Measurements from ENCODE around the gene TLE3. TPM values are rescaled to one million over a fixed set of nuclear protein-coding genes. Genes with fewer than 3 reads are reported as not detected.

Gene TLE3
- total and polyA plus RNA-seq, 8 donors, result 12.5 to 37.2 (median 18.9) TPM

DNA sequence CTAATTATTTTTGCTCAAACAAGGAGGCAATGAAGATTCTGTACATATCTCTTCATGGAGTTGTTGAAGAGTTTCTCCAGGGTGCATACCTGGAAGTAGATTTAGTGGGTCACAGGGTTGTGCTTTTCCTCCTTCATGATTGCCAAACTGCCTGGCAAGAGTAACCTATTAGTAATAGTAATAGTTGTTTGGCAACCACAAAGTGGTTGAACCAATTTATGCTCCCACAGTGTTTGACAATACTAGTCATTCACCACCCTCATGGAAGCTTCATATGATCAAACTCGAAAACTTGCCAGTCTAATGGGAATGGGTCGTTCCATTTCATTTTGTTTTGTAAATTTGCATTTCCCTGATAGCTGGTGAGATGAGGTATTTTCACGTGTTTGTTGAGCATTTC lies 57.8 kb downstream of the TLE3 start:
- Histone ChIP-seq H3K4me3 (no peak overlapping the region), H3K4me1 (no peaks in the 10 kb centered on the region), H3K27me3 (no peaks in the 10 kb centered on the region), H3K9me3 (no peaks in the 10 kb centered on the region), H3K27ac (no peak overlapping the region), H3K36me3 (no peaks in the 10 kb centered on the region)
- ATAC-seq, result no peak
- WGBS, 2 donors, result 64 to 77% methylated on average over 3 of the region's 3 CpGs
- DNase-seq, result no peak
- no peak for TF ChIP-seq CTCF (IDR thresholded peaks at IDR 0.05)
- intact Hi-C loops (cut with DNase I), result no loop called here
- no peak for FAIRE-seq

DNA sequence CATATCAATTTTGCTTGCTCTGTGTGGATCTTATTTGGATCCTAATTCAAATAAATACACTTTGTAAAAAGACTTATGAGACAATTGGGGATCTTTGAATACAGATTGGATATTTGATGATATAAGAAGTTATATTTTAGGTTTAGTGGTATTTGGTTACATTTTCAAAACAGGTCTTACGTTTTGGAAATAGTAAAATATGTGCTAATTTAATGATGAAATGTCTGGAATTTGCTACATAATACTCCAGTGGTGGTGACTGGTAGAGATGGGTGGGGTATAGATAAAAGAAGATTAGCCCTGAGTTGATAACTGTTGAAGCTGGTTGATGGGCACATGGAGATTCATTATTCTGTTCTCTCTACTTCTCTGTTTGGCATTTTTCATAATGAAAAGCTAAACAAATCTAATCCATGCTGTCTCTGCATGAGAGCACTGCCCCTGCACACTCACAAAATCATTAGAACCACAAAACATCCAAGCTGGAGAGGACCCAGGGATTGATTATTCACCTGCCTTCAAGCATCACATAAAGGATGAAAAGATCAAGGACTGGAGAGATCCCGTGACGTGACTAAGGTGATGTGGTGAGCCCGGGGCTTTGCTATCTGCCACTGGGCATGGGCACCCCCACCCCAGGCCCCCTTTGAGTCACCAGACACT lies 58.9 kb downstream of the TLE3 start:
- TF ChIP-seq CTCF (IDR thresholded peaks at IDR 0.05), result no peak

GRCh38 chr15:70037292-70037640 lies 60.5 kb downstream of the TLE3 start:
- H3K36me3 ChIP-seq, result no peaks in the 10 kb centered on the region
- DNase-seq (no peak), ATAC-seq (no peak), FAIRE-seq (no peak)
- TF ChIP-seq CTCF (IDR thresholded peaks at IDR 0.05), result no peak
- H3K9me3 ChIP-seq, result no peaks in the 10 kb centered on the region
- H3K27ac ChIP-seq, result no peak overlapping the region
- no peaks in the 10 kb centered on the region for H3K4me1 ChIP-seq
- WGBS, 2 donors, result 87 to 95% methylated on average over 2 of the region's 2 CpGs
- no peaks in the 10 kb centered on the region for H3K27me3 ChIP-seq
- intact Hi-C loops (cut with DNase I), result no loop called here
- H3K4me3 ChIP-seq, result no peak overlapping the region

More for the DNA sequence above, 58.9 kb downstream of the TLE3 start:
- peak in 1 of 6 donors; percentile 22 for DNase-seq
- no peak overlapping the region for H3K27ac ChIP-seq
- no peak overlapping the region for H3K4me3 ChIP-seq
- 51 to 56% methylated on average over 4 of the region's 4 CpGs for WGBS, 2 donors
- intact Hi-C loops (cut with DNase I), result no loop called here
- no peaks in the 10 kb centered on the region for H3K36me3 ChIP-seq
- no peak for FAIRE-seq
- H3K27me3 ChIP-seq, result no peaks in the 10 kb centered on the region
- no peaks in the 10 kb centered on the region for H3K9me3 ChIP-seq
- no peaks in the 10 kb centered on the region for H3K4me1 ChIP-seq
- no peak for ATAC-seq

DNA sequence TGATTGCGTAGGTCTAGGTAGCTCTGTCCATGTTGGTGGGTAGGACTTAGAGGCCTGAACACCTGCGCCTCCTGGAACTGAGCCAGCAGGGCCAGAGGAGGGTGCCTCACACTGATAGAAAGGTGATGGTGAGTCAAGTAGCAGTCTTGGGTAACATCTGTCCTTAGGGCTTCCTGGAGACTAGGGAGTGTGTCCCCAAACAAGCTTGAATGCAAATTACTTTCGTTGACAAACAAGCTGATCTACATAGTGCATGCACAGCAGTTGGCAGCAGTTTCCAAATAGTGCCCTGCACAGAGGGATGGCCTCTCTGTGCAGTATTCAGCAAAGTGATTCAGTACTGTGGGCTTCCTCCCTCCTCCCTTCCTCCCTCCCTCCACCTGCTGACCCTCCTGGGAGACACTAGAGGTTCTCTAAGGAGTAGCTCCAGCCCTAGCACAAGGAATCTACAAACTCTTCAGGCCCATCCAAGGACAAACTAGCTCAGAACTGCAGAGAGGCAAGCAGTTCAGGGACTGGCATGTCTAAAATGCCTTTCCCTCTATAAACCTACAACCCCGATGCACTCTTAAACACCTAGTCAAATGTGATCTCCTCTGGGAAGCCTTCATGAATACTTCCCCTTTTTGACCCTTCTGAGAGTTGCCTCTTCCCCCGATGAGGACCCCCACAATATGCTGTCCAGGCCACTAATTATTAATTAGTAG lies 61.0 kb downstream of the TLE3 start:
- intact Hi-C loops (cut with DNase I), result no loop called here
- DNase-seq, result peak in 1 of 6 donors; percentile 47
- no peak for FAIRE-seq
- TF ChIP-seq CTCF (IDR thresholded peaks at IDR 0.05), result no peak
- H3K27me3 ChIP-seq, result no peaks in the 10 kb centered on the region
- no peak overlapping the region for H3K27ac ChIP-seq
- H3K4me3 ChIP-seq, result no peak overlapping the region
- 67 to 79% methylated on average over 5 of the region's 5 CpGs for WGBS, 2 donors
- no peaks in the 10 kb centered on the region for H3K4me1 ChIP-seq
- no peak for ATAC-seq
- no peaks in the 10 kb centered on the region for H3K36me3 ChIP-seq
- no peaks in the 10 kb centered on the region for H3K9me3 ChIP-seq

DNA sequence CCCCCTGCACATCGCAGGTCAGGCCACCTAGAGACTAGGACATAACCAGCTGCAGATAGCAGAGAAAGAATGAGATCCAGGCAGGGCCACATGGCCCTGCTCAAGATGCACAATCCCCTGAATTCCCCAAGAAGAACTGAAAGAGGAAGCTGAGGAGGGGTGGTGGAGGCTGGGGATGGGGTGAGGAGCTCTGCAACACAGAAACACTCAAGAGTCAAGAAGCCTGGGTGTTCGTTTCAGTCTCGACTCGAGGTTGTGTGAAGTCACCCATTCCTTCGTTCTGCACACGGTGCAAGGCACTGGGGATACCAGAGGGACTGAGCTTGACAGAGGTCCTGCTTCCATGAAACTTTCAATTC lies 62.0 kb downstream of the TLE3 start:
- H3K4me1 ChIP-seq, result no peaks in the 10 kb centered on the region
- no peak for TF ChIP-seq CTCF (IDR thresholded peaks at IDR 0.05)
- FAIRE-seq (no peak), DNase-seq (peak in 1 of 6 donors; percentile 13), ATAC-seq (peak in 1 of 4 donors; percentile 62)
- no peaks in the 10 kb centered on the region for H3K36me3 ChIP-seq
- intact Hi-C loops (cut with DNase I), result no loop called here
- H3K9me3 ChIP-seq, result no peaks in the 10 kb centered on the region
- 78 to 93% methylated on average over 6 of the region's 6 CpGs for WGBS, 2 donors
- no peaks in the 10 kb centered on the region for H3K27me3 ChIP-seq
- no peak overlapping the region for H3K27ac ChIP-seq
- H3K4me3 ChIP-seq, result no peak overlapping the region
